HEK293T (cell line): Measurements from ENCODE around the gene MCTP2.
"Not testable (repeated sequence)": the region's sequence is repeated elsewhere in the genome, so short reads cannot be mapped to it uniquely, and the experiment has no call there.

ENCODE experiments used
- CTCF ChIA-PET: fragments of 350-600 bp; formaldehyde crosslinking; extraction: SDS; loops from one replicate; lab custom pipeline; 2021; ENCODE audit warnings: antibody characterized with exemption, inconsistent platforms; lab: Yijun Ruan, JAX
- POLR2A ChIA-PET: fragments of 350-600 bp; formaldehyde crosslinking; extraction: SDS; loops from one replicate; lab custom pipeline; 2020; ENCODE audit warnings: antibody characterized with exemption, inconsistent platforms; lab: Yijun Ruan, JAX
- DNase-seq: peaks from one replicate; pipeline ENCODE4 v3.0.0; 2012; ENCODE audit warnings: mixed read lengths; ENCODE audit errors: extremely low spot score
- ARNT ChIP-seq: fragments of 450-650 bp; IDR thresholded peaks from 2 replicates; pipeline ENCODE4 v1.6.1; 2017; ENCODE audit warnings: mild to moderate bottlenecking
- BHLHE40 ChIP-seq: fragments of 450-650 bp; IDR thresholded peaks from 2 replicates; pipeline ENCODE4 v1.6.1; 2016; ENCODE audit warnings: mild to moderate bottlenecking, moderate library complexity, borderline replicate concordance
- CTBP1 ChIP-seq: fragments of 450-650 bp; IDR thresholded peaks from 2 replicates; pipeline ENCODE4 v1.6.1; 2016; ENCODE audit warnings: borderline replicate concordance
- ELF4 ChIP-seq: fragments of 450-650 bp; IDR thresholded peaks from 2 replicates; pipeline ENCODE4 v1.6.1; 2017; ENCODE audit warnings: antibody characterized with exemption
- FOXA1 ChIP-seq: fragments of 450-650 bp; IDR thresholded peaks from 2 replicates; pipeline ENCODE4 v1.6.1; 2016; ENCODE audit warnings: mild to moderate bottlenecking
- FOXK2 ChIP-seq: fragments of 450-650 bp; IDR thresholded peaks from 2 replicates; pipeline ENCODE4 v1.6.1; 2016; ENCODE audit warnings: mild to moderate bottlenecking
- FOXM1 ChIP-seq: fragments of 450-650 bp; IDR thresholded peaks from 2 replicates; pipeline ENCODE4 v1.6.1; 2017; ENCODE audit warnings: mild to moderate bottlenecking, borderline replicate concordance
- HDGF ChIP-seq: fragments of 450-650 bp; IDR thresholded peaks from 2 replicates; pipeline ENCODE4 v1.6.1; 2017; ENCODE audit warnings: antibody characterized with exemption, borderline replicate concordance
- L3MBTL2 ChIP-seq: fragments of 450-650 bp; conservative IDR thresholded peaks from 2 replicates; pipeline ENCODE4 v1.6.1; 2016; ENCODE audit warnings: mild to moderate bottlenecking
- LEF1 ChIP-seq: fragments of 450-650 bp; IDR thresholded peaks from 2 replicates; pipeline ENCODE4 v1.6.1; 2017; ENCODE audit warnings: mild to moderate bottlenecking, borderline replicate concordance
- NFRKB ChIP-seq: fragments of 450-650 bp; IDR thresholded peaks from 2 replicates; pipeline ENCODE4 v1.6.1; 2016; ENCODE audit warnings: mild to moderate bottlenecking, moderate library complexity
- PKNOX1 ChIP-seq: fragments of 450-650 bp; IDR thresholded peaks from 2 replicates; pipeline ENCODE4 v1.6.1; 2016
- SP1 ChIP-seq: fragments of 450-650 bp; IDR thresholded peaks from 2 replicates; pipeline ENCODE4 v1.6.1; 2017
- SUZ12 ChIP-seq: fragments of 450-650 bp; IDR thresholded peaks from 2 replicates; pipeline ENCODE4 v1.6.1; 2016; ENCODE audit warnings: mild to moderate bottlenecking
- TARDBP ChIP-seq: fragments of 450-650 bp; IDR thresholded peaks from 2 replicates; pipeline ENCODE4 v1.6.1; 2016
- ZNF384 ChIP-seq: fragments of 450-650 bp; IDR thresholded peaks from 2 replicates; pipeline ENCODE4 v1.6.1; 2016

MCTP2 gene

GRCh38 chr15:94250801-94251200 lies 19.4 kb downstream of the MCTP2 start:
- ChIA-PET POLR2A (no interaction called here), CTCF (no interaction called here)
- TF ChIP-seq PKNOX1 (no peak), SUZ12 (no peak), L3MBTL2 (no peak), ZNF384 (no peak), FOXA1 (no peak), FOXM1 (no peak), ARNT (no peak)
- no peak for DNase-seq

- TF ChIP-seq FOXK2 = no peak
- TF ChIP-seq CTBP1 = no peak
- TF ChIP-seq TARDBP = no peak
- no peak for TF ChIP-seq PKNOX1
- TF ChIP-seq NFRKB = no peak
- TF ChIP-seq LEF1 = no peak
- TF ChIP-seq ELF4 = no peak
- TF ChIP-seq HDGF = no peak
- TF ChIP-seq SUZ12 = no peak
- no peak for TF ChIP-seq BHLHE40
- no peak for TF ChIP-seq L3MBTL2
- TF ChIP-seq ZNF384 = no peak
Observed at GRCh38 chr15:94252223-94252766, 20.9 kb downstream of the MCTP2 start.

GRCh38 chr15:94252906-94253491 lies 21.6 kb downstream of the MCTP2 start:
- TF ChIP-seq L3MBTL2 (no peak), FOXK2 (no peak), LEF1 (no peak), PKNOX1 (no peak), BHLHE40 (no peak), CTBP1 (no peak), TARDBP (no peak), FOXA1 (no peak), ARNT (no peak), SUZ12 (no peak), NFRKB (no peak), SP1 (no peak), HDGF (no peak), FOXM1 (no peak), ZNF384 (no peak), ELF4 (no peak)
- ChIA-PET POLR2A (no interaction called here), CTCF (no interaction called here)
- DNase-seq = no peak

More at GRCh38 chr15:94252223-94252766, 20.9 kb downstream of the MCTP2 start:
- CTCF ChIA-PET = no interaction called here
- DNase-seq = no peak
- POLR2A ChIA-PET = no interaction called here

GRCh38 chr15:94253742-94254141 lies 22.4 kb downstream of the MCTP2 start:
- ChIA-PET POLR2A (no interaction called here), CTCF (interaction anchor here (0.5 kb wide), 1 partner anchor 62 kb away, joined by 5 read pairs; no protein-coding TSS in a partner anchor)
- no peak for TF ChIP-seq ARNT
- TF ChIP-seq CTBP1 = no peak
- no peak for TF ChIP-seq ZNF384
- DNase-seq = no peak

- ChIA-PET CTCF (no interaction called here), POLR2A (no interaction called here)
- DNase-seq = no peak
- TF ChIP-seq BHLHE40 = no peak
- no peak for TF ChIP-seq TARDBP
- no peak for TF ChIP-seq ARNT
- TF ChIP-seq HDGF = no peak
- TF ChIP-seq ELF4 = no peak
- no peak for TF ChIP-seq NFRKB
- TF ChIP-seq SUZ12 = no peak
- no peak for TF ChIP-seq FOXK2
- no peak for TF ChIP-seq ZNF384
Observed at GRCh38 chr15:94255540-94255939, 24.2 kb downstream of the MCTP2 start.

GRCh38 chr15:94256511-94256910 lies 25.1 kb downstream of the MCTP2 start:
- CTCF ChIA-PET = no interaction called here
- POLR2A ChIA-PET = no interaction called here
- DNase-seq = no peak
- TF ChIP-seq FOXK2 = no peak
- TF ChIP-seq NFRKB = no peak
- TF ChIP-seq TARDBP = no peak
- no peak for TF ChIP-seq CTBP1
- no peak for TF ChIP-seq ELF4
- no peak for TF ChIP-seq FOXM1
- no peak for TF ChIP-seq HDGF
- TF ChIP-seq SUZ12 = no peak
- no peak for TF ChIP-seq L3MBTL2
- TF ChIP-seq PKNOX1 = no peak
- no peak for TF ChIP-seq BHLHE40
- TF ChIP-seq LEF1 = no peak
- no peak for TF ChIP-seq ARNT
- no peak for TF ChIP-seq ZNF384
- TF ChIP-seq SP1 = no peak
- no peak for TF ChIP-seq FOXA1

- DNase-seq, CTCF ChIA-PET, POLR2A ChIA-PET: not testable (repeated sequence)
Observed at GRCh38 chr15:94257776-94258175, 26.4 kb downstream of the MCTP2 start.
